Retina (tissue), 1 donor: ENCODE data around the gene KIRREL3.

Experiments
- DNase-seq: peaks from one replicate; pipeline ENCODE4 v3.0.0-alpha.2; 2016

KIRREL3 gene

GRCh38 chr11:126624506-126624905, 376.1 kb downstream of the KIRREL3 start:
- DNase-seq = no peak

GRCh38 chr11:126619516-126619915, 381.1 kb downstream of the KIRREL3 start:
- no peak for DNase-seq

DNA sequence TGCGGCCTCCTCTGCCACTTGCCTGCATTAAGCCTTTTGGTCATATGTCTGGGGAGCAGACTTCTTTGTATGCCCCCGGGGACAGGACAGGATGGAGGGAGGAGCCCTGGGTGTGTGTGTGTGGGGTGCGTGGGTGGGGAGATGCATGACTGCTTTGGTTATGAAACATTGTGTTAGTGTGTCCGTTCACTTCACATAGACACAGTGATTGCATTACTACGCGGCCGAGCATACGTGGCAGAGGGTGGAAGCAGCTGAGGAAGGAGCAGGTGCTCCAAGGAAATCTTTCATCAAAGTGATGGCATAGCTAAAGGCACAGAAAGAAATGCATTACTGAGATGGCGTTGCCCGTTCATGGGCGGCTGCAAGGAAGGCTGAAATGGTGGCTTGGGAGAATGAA, 384.7 kb downstream of the KIRREL3 start:
- DNase-seq = peak; percentile 36

DNA sequence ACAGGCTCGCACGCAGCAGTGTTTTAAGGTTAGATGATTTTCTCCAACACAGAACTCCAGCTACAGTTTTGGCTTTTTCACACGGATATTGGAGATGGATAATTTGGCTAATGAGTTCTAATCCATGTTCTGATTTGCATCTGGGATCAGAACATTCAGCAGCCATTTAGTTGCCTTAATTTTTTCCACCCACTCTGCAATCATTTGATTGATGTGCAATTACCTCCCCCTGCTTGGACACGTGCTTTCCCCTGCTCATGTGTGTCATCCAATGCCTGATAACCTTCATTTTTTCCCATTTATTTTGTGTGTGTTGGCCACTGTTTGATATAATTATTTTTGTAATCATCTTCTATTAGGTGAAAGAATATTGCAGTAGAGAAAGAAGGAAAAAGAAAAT, 387.3 kb downstream of the KIRREL3 start:
- DNase-seq = no peak

- no peak for DNase-seq
Observed at GRCh38 chr11:126612671-126613070, 387.9 kb downstream of the KIRREL3 start.

DNA sequence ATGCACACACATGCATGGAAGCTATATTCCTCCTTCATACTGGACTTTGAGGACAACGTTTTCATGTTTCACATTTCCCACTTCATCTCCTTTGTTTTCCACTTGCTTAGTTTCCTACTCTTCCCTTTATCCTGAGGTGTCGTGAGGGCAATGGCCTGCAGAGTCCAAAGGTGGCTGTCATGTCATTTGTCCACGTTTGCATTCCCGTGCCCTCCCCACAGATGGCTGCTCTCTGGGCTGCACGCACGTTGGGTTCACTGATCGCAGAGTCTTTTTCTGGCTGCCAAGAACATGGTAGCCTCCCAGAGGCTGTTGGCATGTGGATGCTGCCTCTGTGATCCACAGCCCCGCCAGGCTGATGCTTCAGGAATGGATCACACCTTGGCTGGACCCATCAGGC, 389.1 kb downstream of the KIRREL3 start:
- no peak for DNase-seq

- peak; percentile 54 for DNase-seq
Observed at GRCh38 chr11:126608658-126609057, 391.9 kb downstream of the KIRREL3 start.

DNA sequence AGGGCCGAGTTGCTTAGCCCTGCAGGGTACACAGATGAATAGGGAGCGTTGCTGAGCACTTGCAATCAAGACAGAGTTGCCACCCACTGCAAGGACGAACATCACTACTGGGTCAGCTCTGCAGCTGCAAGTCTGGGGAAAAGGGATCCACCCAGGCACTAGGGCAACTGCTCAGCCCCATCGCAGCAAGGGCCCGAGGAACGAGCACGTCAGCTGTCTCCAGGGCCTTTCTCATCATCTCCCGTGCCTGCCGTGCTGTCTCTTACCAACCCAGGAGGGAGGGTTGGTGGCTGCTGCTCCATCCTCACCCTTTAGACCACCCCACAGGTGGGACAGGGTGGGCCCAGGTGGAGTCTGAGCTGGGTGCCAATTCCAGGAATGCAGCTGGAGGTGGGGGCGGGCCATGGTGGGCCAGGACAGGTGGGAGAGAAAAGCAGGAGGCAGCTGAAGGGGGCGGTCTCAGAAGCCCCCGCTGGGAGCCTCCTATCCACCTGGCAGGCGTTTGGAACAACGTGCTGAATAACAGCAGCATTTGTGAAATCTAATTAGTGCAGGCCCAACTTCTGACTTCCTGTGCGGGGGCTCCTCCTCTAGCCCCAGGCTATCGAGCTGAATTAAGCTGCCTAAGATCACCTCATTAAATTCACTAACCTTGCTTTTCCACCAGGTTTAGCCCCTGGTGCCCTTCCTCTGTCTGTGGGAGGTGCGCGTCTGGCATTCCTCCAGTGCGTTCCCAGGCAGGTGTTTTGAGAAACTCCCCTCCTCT, 392.6 kb downstream of the KIRREL3 start:
- no peak for DNase-seq

DNA sequence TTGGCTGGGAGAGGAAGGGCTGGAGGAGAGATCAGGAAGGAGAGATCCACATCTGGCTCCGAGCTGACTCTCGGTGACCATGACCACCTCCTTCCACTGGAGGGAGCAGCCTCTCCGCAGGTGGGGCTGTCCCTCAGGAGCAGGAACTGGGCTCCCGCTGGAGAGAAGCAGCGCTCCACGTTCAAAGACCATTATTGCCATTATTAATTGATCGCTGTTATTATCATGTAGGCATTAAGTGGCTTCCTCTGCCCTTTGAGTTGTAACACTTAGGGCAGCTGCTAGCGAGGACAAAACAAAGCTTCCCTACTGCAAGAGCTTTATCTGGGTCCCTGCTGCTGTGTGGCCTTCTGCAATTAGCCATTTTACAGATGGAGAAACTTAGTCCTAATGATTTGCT, 393.2 kb downstream of the KIRREL3 start:
- peak; percentile 85 for DNase-seq

DNA sequence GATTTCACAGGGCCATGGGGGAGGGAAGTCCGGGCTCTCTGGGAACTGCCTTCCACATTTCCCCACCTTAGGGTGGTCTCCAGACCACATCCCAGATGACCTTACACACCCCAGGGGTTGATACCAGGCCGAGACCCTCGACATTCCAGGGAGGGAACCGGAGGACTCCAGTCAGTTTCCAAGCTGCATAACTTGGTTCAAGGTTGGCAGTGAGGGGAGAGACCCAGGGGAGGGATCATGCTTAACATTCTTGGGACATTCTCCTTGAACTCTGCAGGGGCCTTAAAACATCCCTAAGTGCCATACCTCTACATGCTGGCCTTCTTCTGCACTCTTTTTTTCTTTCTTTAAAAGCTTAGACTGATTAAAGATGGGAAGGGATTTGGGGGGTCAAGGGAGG, 394.1 kb downstream of the KIRREL3 start:
- DNase-seq = no peak

DNA sequence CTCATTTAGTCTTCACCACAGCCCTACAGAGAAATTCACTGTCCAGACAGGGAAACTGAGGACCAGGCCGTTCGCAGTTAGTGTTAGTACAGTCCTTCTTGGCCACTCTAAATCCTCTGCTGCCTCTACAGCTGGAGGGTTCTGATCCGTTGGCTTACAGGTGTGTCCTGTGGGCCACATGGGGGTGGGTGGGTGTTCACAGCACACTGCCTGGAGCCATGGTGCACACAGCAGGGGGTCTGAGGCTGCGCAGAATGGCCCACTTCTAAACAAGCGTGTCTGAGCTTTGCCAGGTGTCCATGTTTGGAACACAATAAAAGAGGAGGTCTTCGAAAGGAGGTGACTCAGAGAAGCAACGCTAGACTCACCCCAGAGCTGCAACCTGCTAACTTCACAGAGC, 396.1 kb downstream of the KIRREL3 start:
- no peak for DNase-seq

- DNase-seq = no peak
Observed at GRCh38 chr11:126603486-126603885, 397.1 kb downstream of the KIRREL3 start.

- no peak for DNase-seq
Observed at GRCh38 chr11:126602993-126603392, 397.6 kb downstream of the KIRREL3 start.

GRCh38 chr11:126602349-126602940, 398.1 kb downstream of the KIRREL3 start:
- no peak for DNase-seq

DNA sequence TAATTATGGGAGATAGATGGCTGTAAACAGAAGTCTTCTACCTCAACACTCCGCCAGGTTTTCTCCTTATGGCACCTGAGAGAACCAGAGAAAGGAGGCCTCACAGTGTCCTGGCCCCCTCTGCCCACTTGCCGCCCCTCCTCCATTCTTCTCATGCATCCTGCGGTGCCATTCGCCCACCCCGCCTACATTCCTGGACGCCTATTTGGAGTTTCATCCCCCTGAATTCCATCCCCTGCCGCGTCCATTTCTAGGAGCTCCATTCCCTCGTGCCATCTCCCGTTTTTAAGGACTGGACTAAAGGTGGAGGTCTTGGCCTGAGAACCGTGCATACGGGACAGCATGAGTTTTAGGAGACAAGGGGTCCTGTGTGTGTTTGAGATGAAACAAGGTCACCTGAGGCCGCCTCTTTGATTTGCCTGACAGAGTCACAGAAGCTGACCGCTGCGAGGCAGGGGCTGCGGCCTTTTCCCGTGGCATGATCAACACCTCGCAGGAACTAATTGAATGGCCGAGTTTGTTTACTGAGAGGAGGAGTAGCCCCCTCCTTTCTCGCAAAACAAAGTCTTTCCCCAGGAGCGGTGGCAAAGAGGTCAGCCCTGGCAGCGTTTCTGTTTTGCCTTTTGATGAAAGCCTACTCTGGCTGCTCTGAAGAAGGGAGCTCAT, 398.9 kb downstream of the KIRREL3 start:
- DNase-seq = peak; percentile 60

DNA sequence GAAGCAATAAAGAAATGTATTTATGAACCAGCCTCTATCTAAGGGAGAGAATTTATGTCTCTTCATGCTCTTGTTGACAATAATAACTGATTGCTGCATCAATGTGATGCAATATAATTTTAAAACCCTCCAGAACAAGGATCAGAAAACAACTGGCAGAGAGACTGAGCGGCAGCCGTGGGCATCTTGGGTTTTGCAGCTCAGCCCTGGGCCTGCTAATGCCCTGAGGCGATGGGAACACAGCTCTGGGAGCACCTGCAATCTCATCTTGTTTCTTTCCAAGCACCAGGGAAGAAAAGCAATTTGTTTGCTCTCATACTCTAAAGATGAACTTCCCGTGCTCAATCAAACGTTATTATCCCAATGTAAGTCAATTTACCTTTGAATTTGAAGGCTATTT, 399.4 kb downstream of the KIRREL3 start:
- DNase-seq = peak; percentile 40

DNA sequence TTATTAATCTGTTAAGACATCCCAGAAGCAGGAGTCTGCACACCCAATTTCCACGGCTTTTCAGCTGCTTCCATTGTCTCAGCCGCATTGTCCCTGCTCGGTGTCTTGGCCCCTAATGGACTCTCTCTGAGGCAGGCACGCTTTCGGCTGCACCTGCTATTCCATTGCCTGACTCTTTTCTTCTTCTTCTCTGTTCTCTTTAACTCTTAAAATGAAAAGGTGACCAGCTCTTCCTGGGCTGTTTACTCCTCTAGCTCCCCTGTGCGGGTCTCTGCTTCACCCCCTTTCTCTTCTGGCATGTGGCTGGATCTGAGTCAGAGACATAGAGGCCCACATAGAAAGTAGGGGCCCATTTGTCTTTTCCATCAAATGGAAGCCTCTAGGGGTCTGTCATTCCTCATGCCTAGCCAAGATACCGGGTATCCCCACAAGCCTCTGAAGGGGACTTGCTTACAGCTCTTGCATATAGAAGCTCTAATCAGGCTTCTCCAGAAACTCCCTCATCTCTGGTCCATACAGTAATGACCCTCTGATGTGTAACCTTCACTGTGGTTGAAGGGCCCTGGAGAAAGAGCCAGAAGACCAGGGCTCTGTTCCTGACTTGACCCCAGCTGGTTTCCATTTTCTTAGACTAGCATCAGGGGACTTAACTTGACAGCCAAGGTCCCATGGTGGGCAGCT, 401.2 kb downstream of the KIRREL3 start:
- peak; percentile 60 for DNase-seq

DNA sequence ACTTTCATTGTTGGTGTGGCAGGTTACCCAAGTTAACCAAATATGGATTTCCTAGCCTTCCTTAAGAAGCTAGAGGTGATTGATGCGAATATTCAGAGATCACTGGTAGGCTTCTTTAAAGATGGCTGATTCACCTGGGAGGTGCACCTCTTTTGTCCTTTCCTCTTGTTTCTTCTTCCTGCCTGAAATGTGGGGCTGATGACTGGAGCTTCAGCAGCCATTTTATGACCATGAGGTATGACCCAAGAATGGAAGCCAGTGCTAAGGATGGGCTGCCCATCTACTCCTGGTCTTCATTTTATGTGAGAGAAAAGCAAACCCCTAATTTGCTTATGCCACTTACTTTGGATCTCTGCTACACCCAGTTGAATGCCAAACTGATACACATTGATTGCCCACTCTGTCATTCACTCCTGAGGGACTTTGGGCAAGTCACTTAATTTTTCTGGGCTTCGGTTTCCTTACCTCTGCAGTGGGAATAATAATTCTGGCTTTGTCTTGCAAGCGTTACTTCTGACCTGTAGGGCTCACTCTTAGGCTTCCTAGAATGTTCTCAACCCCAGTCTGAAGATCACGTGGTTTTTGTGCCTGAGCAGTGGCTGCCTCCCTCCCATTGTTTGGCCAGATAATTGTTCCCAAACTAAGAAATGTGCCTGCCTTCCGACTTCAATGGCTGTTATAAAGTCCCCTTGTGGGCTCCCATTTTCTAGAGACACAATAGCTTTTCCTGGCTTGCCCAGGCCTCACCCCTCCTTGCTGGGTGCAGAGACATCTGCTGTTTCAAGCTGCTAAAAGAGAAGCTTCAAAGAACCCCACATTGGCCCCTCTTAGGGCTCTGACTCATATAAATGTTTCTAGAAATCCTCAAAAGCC, 402.0 kb downstream of the KIRREL3 start:
- peak; percentile 71 for DNase-seq

DNA sequence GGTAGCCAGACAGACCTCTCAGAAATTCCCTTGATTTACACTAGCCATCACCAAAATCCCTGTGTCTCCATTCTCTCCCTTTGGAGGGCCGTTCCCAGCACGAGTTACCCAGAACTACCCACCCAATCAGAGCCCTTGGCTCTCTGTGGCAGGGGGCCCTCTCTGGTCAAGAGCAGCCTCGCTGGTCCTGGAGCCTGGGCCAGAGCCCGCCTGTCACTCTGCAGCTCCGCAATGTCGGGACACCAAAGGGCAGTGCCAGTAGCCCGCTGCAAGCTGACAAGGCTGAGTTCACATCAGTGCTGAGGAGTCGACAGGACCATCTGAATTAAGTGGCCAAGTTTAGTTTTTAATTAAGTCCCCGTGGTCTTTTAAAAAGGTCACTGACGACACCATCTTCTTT, 403.5 kb downstream of the KIRREL3 start:
- no peak for DNase-seq

DNA sequence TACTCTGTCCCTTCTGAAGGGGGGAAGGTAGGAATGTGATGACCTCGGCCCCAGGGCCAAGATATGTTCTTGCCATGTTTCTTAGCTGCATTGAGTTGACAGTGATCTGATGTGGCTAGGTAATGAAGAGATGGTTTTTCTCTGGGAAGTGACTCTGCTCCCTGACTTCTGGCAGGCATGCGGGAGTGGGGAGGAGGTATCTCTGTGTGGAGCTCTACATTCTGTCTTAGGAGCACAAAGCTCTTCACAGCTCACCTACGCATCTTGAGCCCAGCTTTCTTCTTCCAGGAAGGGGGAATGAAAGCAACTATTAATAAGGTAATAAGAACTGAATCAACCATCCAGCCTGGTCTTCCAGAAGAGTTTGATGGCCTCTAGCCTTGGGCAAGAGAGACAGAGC, 404.1 kb downstream of the KIRREL3 start:
- DNase-seq = no peak

GRCh38 chr11:126595560-126595959, 405.0 kb downstream of the KIRREL3 start:
- DNase-seq = no peak

- no peak for DNase-seq
Observed at GRCh38 chr11:126594921-126595367, 405.6 kb downstream of the KIRREL3 start.
